OCI-LY3 (cell line): Measurements from ENCODE around the gene TP63.

Experiments
- CTCF ChIP-seq: fragments of 200-600, 300-600 bp; sonication (generic); IDR thresholded peaks from 2 replicates; pipeline ENCODE4 v1.5.1; 2014; ENCODE audit warnings: antibody characterized with exemption, low read length, low read depth
- EZH2phosphoT487 ChIP-seq: fragments of 200-600 bp; shearing (Covaris generic); IDR thresholded peaks from 2 replicates; pipeline ENCODE4 v1.6.1; 2018; ENCODE audit warnings: antibody characterized with exemption, mixed run types, low read depth

GRCh38 chr3:189740156-189740555 lies 109.0 kb downstream of the TP63 start:
- TF ChIP-seq CTCF (no peak), EZH2phosphoT487 (no peak)
